Thyroid gland (tissue), 4 donors: ENCODE data around the gene MAP3K10.

Source experiments
- CTCF ChIP-seq, 6 experiments: fragments of 200-600 bp in 3 of 6; fragments of 450-650 bp in 3 of 6; sonication (generic) in 3 of 6; IDR thresholded peaks; one replicate each; pipeline ENCODE4 v1.5.1; 2016 to 2019; ENCODE audit warnings: antibody characterized with exemption in 6 of 6, mild to moderate bottlenecking in 2 of 6, inconsistent platforms in 1 of 6, moderate library complexity in 1 of 6
- POLR2A ChIP-seq, 2 donors: fragments of 450-650 bp; IDR thresholded peaks; one replicate each; pipeline ENCODE4 v1.6.1; 2017; ENCODE audit warnings: antibody characterized with exemption in 2 of 2, mild to moderate bottlenecking in 2 of 2, moderate library complexity in 1 of 2

GRCh38 chr19:40143612-40144011 lies 47.6 kb upstream of the MAP3K10 start:
- TF ChIP-seq POLR2A (IDR thresholded peaks at IDR 0.05) (no peak), CTCF (IDR thresholded peaks at IDR 0.05) (no peak)
